Inflammatory macrophage (primary cell): ENCODE results near the gene WASL.
"Not testable (repeated sequence)": the region's sequence is repeated elsewhere in the genome, so short reads cannot be mapped to it uniquely, and the experiment has no call there.

Source experiments
- DNase-seq, 2 donors: peaks; one replicate each; pipeline ENCODE4 v3.0.0-alpha.2; 2020 to 2022
- total RNA-seq, 18 experiments: gene quantifications; one replicate each; lab custom pipeline; 2026; ENCODE audit warnings: mixed read lengths in 6 of 18, inconsistent platforms in 2 of 18; lab: John Stamatoyannopoulos, UW

Gene WASL
- total RNA-seq, result 6.7 to 29.1 (median 19.9) reads per million in 18 experiments

GRCh38 chr7:123748734-123749536, at the start of gene WASL:
Gene WASL, minus strand, starts transcription at chr7:123749003. Its CDS starts 269 bp downstream, at chr7:123748734.
- peak; percentile 92 for DNase-seq

GRCh38 chr7:123797673-123798531, 49.1 kb upstream of the WASL start:
- peak; percentile 44 to 55 for DNase-seq

- no peak for DNase-seq
Measured at GRCh38 chr7:123796568-123796967, 47.8 kb upstream of the WASL start.

GRCh38 chr7:123795917-123796316, 47.1 kb upstream of the WASL start:
- no peak for DNase-seq

GRCh38 chr7:123795116-123795515, 46.3 kb upstream of the WASL start:
- DNase-seq, result not testable (repeated sequence)

- no peak for DNase-seq
Measured at GRCh38 chr7:123792547-123792946, 43.7 kb upstream of the WASL start.

GRCh38 chr7:123791001-123791400, 42.2 kb upstream of the WASL start:
- DNase-seq, result no peak

GRCh38 chr7:123789817-123790216, 41.0 kb upstream of the WASL start:
- no peak for DNase-seq

- DNase-seq, result no peak
Measured at GRCh38 chr7:123789206-123789784, 40.5 kb upstream of the WASL start.

GRCh38 chr7:123788584-123788983, 39.8 kb upstream of the WASL start:
- DNase-seq, result no peak

GRCh38 chr7:123787220-123788007, 38.6 kb upstream of the WASL start:
- DNase-seq, result peak; percentile 76

- peak; percentile 73 for DNase-seq
Measured at GRCh38 chr7:123784263-123784662, 35.5 kb upstream of the WASL start.

- DNase-seq, result peak in 1 of 2 donors; percentile 39
Measured at GRCh38 chr7:123783820-123784219, 35.0 kb upstream of the WASL start.

GRCh38 chr7:123782071-123782798, 33.4 kb upstream of the WASL start:
- DNase-seq, result no peak

GRCh38 chr7:123780472-123780871, 31.7 kb upstream of the WASL start:
- DNase-seq, result not testable (repeated sequence)

GRCh38 chr7:123774496-123774895, 25.7 kb upstream of the WASL start:
- no peak for DNase-seq

- DNase-seq, result no peak
Measured at GRCh38 chr7:123773481-123773880, 24.7 kb upstream of the WASL start.

- DNase-seq, result no peak
Measured at GRCh38 chr7:123772652-123773051, 23.8 kb upstream of the WASL start.

GRCh38 chr7:123771846-123772245, 23.0 kb upstream of the WASL start:
- DNase-seq, result no peak

- DNase-seq, result no peak
Measured at GRCh38 chr7:123771256-123771655, 22.5 kb upstream of the WASL start.

GRCh38 chr7:123770378-123770777, 21.6 kb upstream of the WASL start:
- peak; percentile 88 to 95 for DNase-seq

GRCh38 chr7:123769371-123769770, 20.6 kb upstream of the WASL start:
- DNase-seq, result peak; percentile 28 to 43
